WTC11 (cell line): ENCODE results near the gene CENPB. TPM values are rescaled to one million over a fixed set of nuclear protein-coding genes. Genes with fewer than 3 reads are reported as not detected.

Experiments
- ARID4B ChIP-seq: sonication (generic); formaldehyde crosslinking; IDR thresholded peaks from 2 replicates; pipeline ENCODE4 v1.8.0; 2023; ENCODE audit warnings: missing genetic modification reagents, mild to moderate bottlenecking, borderline replicate concordance
- CBFB ChIP-seq: sonication (generic); formaldehyde crosslinking; IDR thresholded peaks from 2 replicates; pipeline ENCODE4 v1.8.1; 2022; ENCODE audit warnings: mild to moderate bottlenecking, low read depth, missing genetic modification reagents
- CREM ChIP-seq: sonication (generic); formaldehyde crosslinking; IDR thresholded peaks from 2 replicates; pipeline ENCODE4 v1.8.1; 2022; ENCODE audit warnings: mild to moderate bottlenecking, missing genetic modification reagents, moderate library complexity
- E2F1 ChIP-seq: sonication (generic); formaldehyde crosslinking; IDR thresholded peaks from 2 replicates; pipeline ENCODE4 v1.8.0; 2022; ENCODE audit warnings: mild to moderate bottlenecking, missing genetic modification reagents
- EMX1 ChIP-seq: fragments of 250-450 bp; sonication (Bioruptor Pico); IDR thresholded peaks from 2 replicates; pipeline ENCODE4 v1.8.0; 2021; ENCODE audit warnings: mild to moderate bottlenecking
- ESRRA ChIP-seq: sonication (generic); formaldehyde crosslinking; IDR thresholded peaks from 2 replicates; pipeline ENCODE4 v1.8.1; 2022; ENCODE audit warnings: mild to moderate bottlenecking, missing genetic modification reagents, borderline replicate concordance
- FOXP1 ChIP-seq: sonication (generic); formaldehyde crosslinking; IDR thresholded peaks from 2 replicates; pipeline ENCODE4 v1.8.0; 2022; ENCODE audit warnings: missing genetic modification reagents, mild to moderate bottlenecking, moderate library complexity, borderline replicate concordance
- HMGXB4 ChIP-seq: sonication (generic); formaldehyde crosslinking; IDR thresholded peaks from 2 replicates; pipeline ENCODE4 v1.8.1; 2023; ENCODE audit warnings: mild to moderate bottlenecking, moderate library complexity, missing genetic modification reagents
- IRF1 ChIP-seq: sonication (generic); formaldehyde crosslinking; IDR thresholded peaks from 2 replicates; pipeline ENCODE4 v1.8.0; 2023; ENCODE audit warnings: missing genetic modification reagents
- JAZF1 ChIP-seq: fragments of 250-450 bp; sonication (Bioruptor Pico); IDR thresholded peaks from 2 replicates; pipeline ENCODE4 v1.9.0; 2021; ENCODE audit warnings: moderate library complexity, mild to moderate bottlenecking, inconsistent platforms
- MAX ChIP-seq: sonication (generic); formaldehyde crosslinking; IDR thresholded peaks from 2 replicates; pipeline ENCODE4 v1.8.0; 2022; ENCODE audit warnings: mild to moderate bottlenecking, missing genetic modification reagents
- MXD4 ChIP-seq: fragments of 250-450 bp; sonication (Bioruptor Pico); IDR thresholded peaks from 2 replicates; pipeline ENCODE4 v1.8.0; 2021; ENCODE audit warnings: mild to moderate bottlenecking, moderate library complexity, borderline replicate concordance
- NR2C2 ChIP-seq: sonication (generic); formaldehyde crosslinking; IDR thresholded peaks from 2 replicates; pipeline ENCODE4 v1.8.0; 2022; ENCODE audit warnings: mild to moderate bottlenecking, missing genetic modification reagents
- PREB ChIP-seq: sonication (generic); formaldehyde crosslinking; IDR thresholded peaks from 2 replicates; pipeline ENCODE4 v1.8.1; 2022; ENCODE audit warnings: mild to moderate bottlenecking, missing genetic modification reagents, moderate library complexity, borderline replicate concordance
- SMAD4 ChIP-seq: sonication (generic); formaldehyde crosslinking; IDR thresholded peaks from 2 replicates; pipeline ENCODE4 v1.8.0; 2022; ENCODE audit warnings: mild to moderate bottlenecking, missing genetic modification reagents
- TEAD1 ChIP-seq: sonication (generic); formaldehyde crosslinking; IDR thresholded peaks from 2 replicates; pipeline ENCODE4 v1.8.0; 2022; ENCODE audit warnings: mild to moderate bottlenecking, missing genetic modification reagents
- USF2 ChIP-seq: sonication (generic); formaldehyde crosslinking; IDR thresholded peaks from 2 replicates; pipeline ENCODE4 v1.8.1; 2023; ENCODE audit warnings: mild to moderate bottlenecking, missing genetic modification reagents, moderate library complexity
- ZNF121 ChIP-seq: sonication (generic); formaldehyde crosslinking; IDR thresholded peaks from 2 replicates; pipeline ENCODE4 v1.8.0; 2023; ENCODE audit warnings: missing genetic modification reagents
- ZNF281 ChIP-seq: sonication (generic); formaldehyde crosslinking; IDR thresholded peaks from 2 replicates; pipeline ENCODE4 v1.8.0; 2023; ENCODE audit warnings: mild to moderate bottlenecking, missing genetic modification reagents
- ZNF317 ChIP-seq: sonication (generic); formaldehyde crosslinking; IDR thresholded peaks from 2 replicates; pipeline ENCODE4 v1.8.1; 2023; ENCODE audit warnings: low read depth, mild to moderate bottlenecking, moderate library complexity, missing genetic modification reagents, borderline replicate concordance
- ZSCAN18 ChIP-seq: fragments of 250-450 bp; sonication (Bioruptor Pico); IDR thresholded peaks from 2 replicates; pipeline ENCODE4 v2.1.2; 2022; ENCODE audit warnings: mild to moderate bottlenecking, moderate library complexity
- total RNA-seq: library from RNA; stranded (reverse); gene quantifications from 3 replicates; pipeline ENCODE4 v1.2.3, GENCODE V29; 2021

CENPB gene
- total RNA-seq, 1 experiment from 2014 or later, result 58.7 TPM

GRCh38 chr20:3777716-3778629, 8.6 kb downstream of the CENPB start (continued):
- TF ChIP-seq E2F1 (CRISPR knock-in tag), result no peak
- TF ChIP-seq NR2C2 (CRISPR knock-in tag), result no peak
- TF ChIP-seq MAX (CRISPR knock-in tag), result peak; percentile 81
- TF ChIP-seq IRF1 (CRISPR knock-in tag), result no peak
- peak; percentile 2; the same call in 1 of the 2 replicates for TF ChIP-seq USF2 (CRISPR knock-in tag)
- 0 out of 2 replicates have a peak, but pooled peaks have one; percentile 17 for TF ChIP-seq CBFB
- TF ChIP-seq ZSCAN18 (CRISPR knock-in tag), result no peak
- TF ChIP-seq ZNF281 (CRISPR knock-in tag), result no peak; the same call in 1 of the 2 replicates
- TF ChIP-seq ZNF317 (CRISPR knock-in tag), result no peak
- no peak for TF ChIP-seq ZNF121 (CRISPR knock-in tag)
- TF ChIP-seq CREM (CRISPR knock-in tag), result 0 out of 2 replicates have a peak, but pooled peaks have one; percentile 29
- TF ChIP-seq TEAD1 (CRISPR knock-in tag), result no peak
- no peak; the same call in 1 of the 2 replicates for TF ChIP-seq ARID4B (CRISPR knock-in tag)
- no peak for TF ChIP-seq EMX1 (CRISPR knock-in tag)
- TF ChIP-seq ESRRA, result no peak
- TF ChIP-seq SMAD4 (CRISPR knock-in tag), result no peak
- TF ChIP-seq MXD4 (CRISPR knock-in tag), result no peak
- no peak for TF ChIP-seq JAZF1 (CRISPR knock-in tag)
- TF ChIP-seq HMGXB4 (CRISPR knock-in tag), result peak; percentile 56; the same call in 1 of the 2 replicates
- TF ChIP-seq PREB, result no peak
- TF ChIP-seq FOXP1 (CRISPR knock-in tag), result peak; percentile 45; the same call in 1 of the 2 replicates
